ENCODE results near the gene CDC7.

Gene CDC7

DNA sequence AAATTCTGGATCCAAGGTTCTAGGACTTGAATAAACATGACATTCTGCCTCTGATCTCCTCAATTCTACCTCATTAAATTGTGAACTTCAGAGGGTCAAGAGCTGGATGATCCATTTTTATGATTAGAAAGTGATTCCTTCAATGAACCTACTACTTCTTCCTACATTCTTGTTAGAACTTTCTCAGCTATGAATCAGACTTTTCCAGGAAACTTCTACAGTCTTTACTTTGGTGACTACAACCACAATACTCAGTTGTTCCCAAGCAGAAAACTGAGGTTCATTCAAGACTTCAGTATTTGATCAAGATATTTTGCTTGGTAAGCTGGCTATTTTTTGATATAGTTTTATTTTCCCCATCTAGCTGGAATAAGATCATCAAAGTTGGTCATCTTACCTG, 51.4 kb downstream of the CDC7 start:
- Histone ChIP-seq H3K9me3 (ENCODE audit: insufficient read depth, low read length) (no peaks in the 10 kb centered on the region), H3K9ac (ENCODE audit: low read length) (no peak overlapping the region), H3K79me2 (ENCODE audit: insufficient read depth, low read length) (no peaks in the 10 kb centered on the region), H3F3A (ENCODE audit: insufficient read depth) (no peaks in the 10 kb centered on the region), H3K27me3 (ENCODE audit: low read length) (no peaks in the 10 kb centered on the region), H3K27ac (ENCODE audit: low read depth, low read length) (no peak overlapping the region), H2AFZ (ENCODE audit: low read depth, low read length, severe bottlenecking) (no peak overlapping the region), H4K20me1 (ENCODE audit: low read depth, low read length) (no peaks in the 10 kb centered on the region), H3K9me2 (replicated peaks; ENCODE audit: insufficient read depth, low read length) (no peaks in the 10 kb centered on the region), H3K36me3 (ENCODE audit: low read length) (no peaks in the 10 kb centered on the region), H3K4me2 (ENCODE audit: low read depth, low read length, poor library complexity, severe bottlenecking) (no peak overlapping the region), H3K4me3 (ENCODE audit: insufficient read depth, low read length, poor library complexity, severe bottlenecking) (no peak overlapping the region)
- TF ChIP-seq EZH2phosphoT487 (conservative IDR thresholded peaks at IDR 0.05; ENCODE audit: low read length), result no peak
- TF ChIP-seq, protein P1, sequence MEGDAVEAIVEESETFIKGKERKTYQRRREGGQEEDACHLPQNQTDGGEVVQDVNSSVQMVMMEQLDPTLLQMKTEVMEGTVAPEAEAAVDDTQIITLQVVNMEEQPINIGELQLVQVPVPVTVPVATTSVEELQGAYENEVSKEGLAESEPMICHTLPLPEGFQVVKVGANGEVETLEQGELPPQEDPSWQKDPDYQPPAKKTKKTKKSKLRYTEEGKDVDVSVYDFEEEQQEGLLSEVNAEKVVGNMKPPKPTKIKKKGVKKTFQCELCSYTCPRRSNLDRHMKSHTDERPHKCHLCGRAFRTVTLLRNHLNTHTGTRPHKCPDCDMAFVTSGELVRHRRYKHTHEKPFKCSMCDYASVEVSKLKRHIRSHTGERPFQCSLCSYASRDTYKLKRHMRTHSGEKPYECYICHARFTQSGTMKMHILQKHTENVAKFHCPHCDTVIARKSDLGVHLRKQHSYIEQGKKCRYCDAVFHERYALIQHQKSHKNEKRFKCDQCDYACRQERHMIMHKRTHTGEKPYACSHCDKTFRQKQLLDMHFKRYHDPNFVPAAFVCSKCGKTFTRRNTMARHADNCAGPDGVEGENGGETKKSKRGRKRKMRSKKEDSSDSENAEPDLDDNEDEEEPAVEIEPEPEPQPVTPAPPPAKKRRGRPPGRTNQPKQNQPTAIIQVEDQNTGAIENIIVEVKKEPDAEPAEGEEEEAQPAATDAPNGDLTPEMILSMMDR (IDR thresholded peaks at IDR 0.05; ENCODE audit: insufficient read depth, low read length, poor library complexity, severe bottlenecking), result no peak

- no peaks in the 10 kb centered on the region for H3K27me3 ChIP-seq (ENCODE audit: low read length)
- no peaks in the 10 kb centered on the region for H3K36me3 ChIP-seq (ENCODE audit: low read length)
- no peak overlapping the region for H3K9ac ChIP-seq (ENCODE audit: low read length)
- H3F3A ChIP-seq (ENCODE audit: insufficient read depth), result no peaks in the 10 kb centered on the region
- H2AFZ ChIP-seq (ENCODE audit: low read depth, low read length, severe bottlenecking), result no peak overlapping the region
- H3K9me2 ChIP-seq (replicated peaks; ENCODE audit: insufficient read depth, low read length), result no peaks in the 10 kb centered on the region
- no peak overlapping the region for H3K4me2 ChIP-seq (ENCODE audit: low read depth, low read length, poor library complexity, severe bottlenecking)
- H3K27ac ChIP-seq (ENCODE audit: low read depth, low read length), result no peak overlapping the region
- H4K20me1 ChIP-seq (ENCODE audit: low read depth, low read length), result no peaks in the 10 kb centered on the region
- no peaks in the 10 kb centered on the region for H3K9me3 ChIP-seq (ENCODE audit: insufficient read depth, low read length)
- no peak for TF ChIP-seq EZH2phosphoT487 (conservative IDR thresholded peaks at IDR 0.05; ENCODE audit: low read length)
- TF ChIP-seq, protein P1 (IDR thresholded peaks at IDR 0.05; ENCODE audit: insufficient read depth, low read length, poor library complexity, severe bottlenecking), result no peak
- H3K79me2 ChIP-seq (ENCODE audit: insufficient read depth, low read length), result no peaks in the 10 kb centered on the region
- no peak overlapping the region for H3K4me3 ChIP-seq (ENCODE audit: insufficient read depth, low read length, poor library complexity, severe bottlenecking)
Observed at GRCh38 chr1:91552596-91552995, 51.9 kb downstream of the CDC7 start.

DNA sequence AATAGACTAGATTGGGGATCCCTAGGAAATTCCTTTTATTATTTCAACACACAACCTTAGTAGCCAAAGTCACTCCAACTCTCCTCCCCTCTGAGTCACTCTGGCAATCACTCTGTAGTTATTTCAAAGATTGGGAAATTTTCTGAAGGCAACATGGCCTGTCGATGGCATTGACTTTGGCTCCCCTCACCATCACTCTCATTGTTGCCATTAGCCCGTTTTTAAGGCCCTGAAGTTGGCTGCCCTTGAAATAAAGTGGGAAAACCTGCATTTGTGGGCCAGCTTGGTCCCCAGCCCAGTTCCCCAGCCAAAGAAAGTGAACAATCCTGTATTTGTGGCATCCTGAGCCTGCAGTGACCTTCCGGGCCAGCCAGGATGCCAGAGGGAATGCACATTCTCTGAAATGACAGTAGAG, 52.5 kb downstream of the CDC7 start:
- Histone ChIP-seq H3F3A (ENCODE audit: insufficient read depth) (no peaks in the 10 kb centered on the region), H3K27me3 (ENCODE audit: low read length) (no peaks in the 10 kb centered on the region), H4K20me1 (ENCODE audit: low read depth, low read length) (no peaks in the 10 kb centered on the region), H3K36me3 (ENCODE audit: low read length) (no peaks in the 10 kb centered on the region), H3K4me2 (ENCODE audit: low read depth, low read length, poor library complexity, severe bottlenecking) (no peak overlapping the region), H3K9me3 (ENCODE audit: insufficient read depth, low read length) (no peaks in the 10 kb centered on the region), H2AFZ (ENCODE audit: low read depth, low read length, severe bottlenecking) (no peak overlapping the region), H3K27ac (ENCODE audit: low read depth, low read length) (no peak overlapping the region), H3K9ac (ENCODE audit: low read length) (no peak overlapping the region), H3K9me2 (replicated peaks; ENCODE audit: insufficient read depth, low read length) (no peaks in the 10 kb centered on the region), H3K79me2 (ENCODE audit: insufficient read depth, low read length) (no peaks in the 10 kb centered on the region), H3K4me3 (ENCODE audit: insufficient read depth, low read length, poor library complexity, severe bottlenecking) (no peak overlapping the region)
- TF ChIP-seq, protein P1 (IDR thresholded peaks at IDR 0.05; ENCODE audit: insufficient read depth, low read length, poor library complexity, severe bottlenecking), result no peak
- TF ChIP-seq EZH2phosphoT487 (conservative IDR thresholded peaks at IDR 0.05; ENCODE audit: low read length), result no peak

All from SU-DHL-6 (cell line).